ENCODE results near the gene SNTB2.

Gene SNTB2

DNA sequence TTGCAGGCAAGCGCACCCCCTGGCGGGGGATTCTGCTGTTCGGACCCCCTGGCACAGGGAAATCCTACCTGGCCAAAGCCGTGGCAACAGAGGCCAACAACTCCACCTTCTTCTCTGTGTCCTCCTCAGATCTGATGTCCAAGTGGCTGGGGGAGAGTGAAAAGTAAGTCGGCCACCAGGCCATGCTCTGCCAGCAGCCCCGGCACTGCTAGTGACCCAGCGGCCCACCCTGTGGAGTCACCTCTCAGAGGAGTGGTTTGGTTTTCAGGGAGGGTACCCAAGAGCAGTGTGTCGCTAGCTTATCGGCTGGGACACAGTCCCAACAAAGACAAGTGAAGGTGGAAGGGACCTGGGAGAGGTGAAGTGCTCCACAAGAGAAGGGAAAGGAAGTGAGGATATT is 132.4 kb downstream of the SNTB2 start:
- DNase-seq (ENCODE audit: low spot score): no peak

DNA sequence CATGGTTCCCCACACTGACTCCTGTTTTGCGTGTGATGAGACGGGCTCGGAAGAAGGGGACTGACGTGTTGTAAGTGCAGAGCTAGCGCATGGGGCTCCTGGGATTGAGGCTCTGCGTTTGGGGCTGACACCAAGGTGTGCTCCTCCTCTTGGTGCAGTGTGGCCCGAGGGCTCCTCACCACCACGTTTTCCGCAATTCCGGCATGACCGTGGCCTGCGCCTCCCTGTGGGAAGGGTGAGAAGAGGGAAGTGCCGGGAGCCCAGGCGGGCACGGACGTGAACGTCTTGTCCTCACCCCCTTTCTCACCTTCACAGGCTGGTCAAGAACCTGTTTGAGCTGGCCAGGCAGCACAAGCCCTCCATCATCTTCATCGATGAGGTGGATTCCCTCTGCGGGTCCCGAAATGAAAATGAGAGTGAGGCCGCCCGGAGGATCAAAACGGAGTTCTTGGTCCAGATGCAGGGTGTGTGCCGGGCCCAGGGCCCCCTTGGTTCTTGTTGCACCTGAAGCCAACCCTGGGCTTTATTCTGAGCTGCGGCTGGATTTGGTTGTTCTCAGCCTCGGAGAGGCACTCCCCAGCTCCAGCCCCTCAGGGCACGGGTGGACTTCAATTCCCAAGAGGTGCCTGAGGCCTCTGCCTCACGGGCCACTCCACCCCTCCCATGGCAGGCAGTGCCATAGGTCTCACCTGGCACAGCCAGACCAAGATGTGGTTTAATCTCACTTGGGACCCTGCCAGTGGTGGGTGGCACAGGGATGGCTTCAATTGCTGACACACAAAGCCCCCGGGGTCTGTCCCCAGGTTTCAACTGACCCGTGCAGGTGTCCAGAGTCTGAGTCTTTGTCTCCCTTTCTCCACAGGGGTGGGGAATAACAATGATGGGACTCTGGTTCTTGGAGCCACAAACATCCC is 133.1 kb downstream of the SNTB2 start:
- no peak for DNase-seq (ENCODE audit: low spot score)

DNA sequence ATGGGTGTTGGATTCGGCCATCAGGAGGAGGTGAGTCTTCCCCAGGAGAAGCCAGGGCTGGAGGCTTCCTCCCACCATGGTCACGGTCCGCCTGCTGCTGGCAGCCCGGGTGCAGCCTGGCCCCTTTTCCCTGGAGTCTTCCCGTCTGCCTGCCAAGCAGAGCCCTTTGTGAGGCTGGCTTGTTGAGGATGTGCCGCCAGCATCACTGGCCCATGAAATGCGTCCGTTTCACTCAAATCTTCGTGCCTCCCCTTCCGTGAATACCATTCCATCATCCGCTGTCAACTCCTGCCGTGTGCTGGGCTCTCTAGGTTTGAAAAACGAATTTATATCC is 133.7 kb downstream of the SNTB2 start:
- DNase-seq (ENCODE audit: low spot score): no peak

DNA sequence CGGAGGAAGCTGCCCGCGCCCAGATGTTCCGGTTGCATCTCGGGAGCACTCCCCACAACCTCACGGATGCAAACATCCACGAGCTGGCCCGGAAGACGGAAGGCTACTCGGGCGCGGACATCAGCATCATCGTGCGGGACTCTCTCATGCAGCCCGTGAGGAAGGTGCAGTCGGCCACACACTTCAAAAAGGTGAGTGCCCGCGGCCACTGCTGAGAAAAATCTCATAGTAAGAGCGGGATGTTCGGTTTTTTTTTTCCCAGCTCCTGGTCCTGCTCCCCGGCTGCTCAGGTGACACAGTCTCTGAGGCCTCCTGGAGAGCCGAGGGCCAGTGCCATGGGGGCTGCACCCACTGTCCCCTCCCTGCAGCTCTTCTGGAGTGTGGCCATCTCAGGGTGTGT is 134.1 kb downstream of the SNTB2 start:
- no peak for DNase-seq (ENCODE audit: low spot score)

GRCh38 chr16:69322343-69322742 is 135.4 kb downstream of the SNTB2 start:
- DNase-seq (ENCODE audit: low spot score): no peak

- DNase-seq (ENCODE audit: low spot score): no peak
Observed at GRCh38 chr16:69323415-69323814, 136.5 kb downstream of the SNTB2 start.

GRCh38 chr16:69324013-69324531 is 137.1 kb downstream of the SNTB2 start:
- no peak for DNase-seq (ENCODE audit: low spot score)

DNA sequence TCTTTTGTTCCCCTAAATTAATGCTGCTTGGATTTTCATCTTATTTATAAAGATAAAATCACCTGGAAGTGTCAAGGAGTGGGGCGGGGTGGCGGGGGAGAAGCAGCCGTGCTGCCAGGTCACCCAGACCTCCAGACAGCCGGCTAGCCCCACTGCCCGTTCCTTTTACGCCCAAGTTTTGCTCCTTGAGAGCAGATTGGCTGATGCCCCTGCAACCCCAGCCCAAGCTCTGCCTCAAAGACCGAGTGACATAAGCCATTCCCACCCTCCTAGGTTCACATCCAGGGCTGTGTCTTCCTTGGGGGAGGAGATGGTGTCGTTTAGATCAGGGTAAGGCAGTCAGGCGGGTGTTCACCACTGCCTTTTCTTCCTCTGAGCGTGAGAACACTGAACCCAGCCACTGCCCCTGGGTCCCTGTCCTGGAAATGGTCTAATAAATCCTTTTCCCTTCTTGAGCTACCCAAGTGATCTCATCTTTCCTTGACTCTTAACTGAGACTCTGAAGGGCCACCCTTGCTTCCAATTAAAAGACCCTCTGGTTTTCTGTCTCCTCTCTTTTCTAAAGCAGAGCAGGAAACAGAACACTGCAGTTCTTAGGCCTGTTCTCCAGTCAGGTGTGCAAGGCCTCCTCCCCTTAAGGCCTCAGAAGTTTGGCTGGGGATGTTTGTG is 137.8 kb downstream of the SNTB2 start:
- no peak for DNase-seq (ENCODE audit: low spot score)

DNA sequence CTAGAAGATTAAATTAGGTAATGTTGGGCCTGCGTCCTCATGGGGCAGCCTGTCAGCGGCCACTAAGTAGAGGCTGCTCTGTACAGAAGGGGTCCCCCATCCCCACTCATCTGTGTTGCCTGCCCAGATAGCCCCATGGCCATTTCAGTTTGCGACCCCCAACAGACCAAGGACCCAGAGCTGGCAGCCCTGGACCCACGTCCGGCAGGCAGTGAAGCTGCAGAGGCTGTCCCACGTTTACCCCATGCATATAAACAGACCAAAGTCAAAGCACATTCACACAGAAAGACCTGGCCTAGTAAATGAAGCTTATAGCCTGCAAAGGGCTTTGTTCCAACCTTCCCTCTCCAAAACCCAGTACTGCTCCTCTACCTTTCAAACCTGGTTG is 138.8 kb downstream of the SNTB2 start:
- no peak for DNase-seq (ENCODE audit: low spot score)

- DNase-seq (ENCODE audit: low spot score): no peak
Observed at GRCh38 chr16:69326172-69326873, 139.4 kb downstream of the SNTB2 start.

DNA sequence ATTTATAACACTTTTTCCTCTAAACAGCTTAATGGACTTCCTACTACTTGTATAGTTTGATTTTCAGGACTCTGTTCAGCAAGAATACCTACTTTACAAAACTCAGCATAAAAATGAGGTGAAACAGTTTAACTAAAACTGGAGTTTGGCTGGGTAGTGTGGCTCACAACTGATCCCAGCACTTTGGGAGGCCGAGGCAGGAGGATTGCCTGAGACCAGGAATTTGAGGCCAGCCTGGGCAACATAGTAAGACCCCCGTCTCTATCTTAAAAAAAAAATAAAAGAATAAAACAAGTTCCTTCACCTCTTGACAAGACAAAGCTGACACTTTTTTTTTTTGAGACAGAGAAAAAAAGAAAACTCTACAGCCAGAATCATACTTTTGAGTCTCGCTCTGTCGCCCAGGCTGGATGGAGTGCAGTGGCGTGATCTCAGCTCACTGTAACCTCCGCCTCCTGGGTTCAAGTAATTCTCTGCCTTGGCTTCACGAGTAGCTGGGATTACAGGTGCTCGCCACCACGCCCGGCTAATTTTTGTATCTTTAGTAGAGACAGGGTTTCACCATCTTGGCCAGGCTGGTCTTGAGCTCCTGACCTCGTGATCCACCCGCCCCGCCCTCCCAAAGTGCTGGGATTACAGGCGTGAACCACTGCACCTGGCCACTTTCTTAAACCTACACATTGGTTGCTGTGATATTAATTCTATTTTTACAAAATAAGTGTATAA is 140.8 kb downstream of the SNTB2 start:
- no peak for DNase-seq (ENCODE audit: low spot score)

DNA sequence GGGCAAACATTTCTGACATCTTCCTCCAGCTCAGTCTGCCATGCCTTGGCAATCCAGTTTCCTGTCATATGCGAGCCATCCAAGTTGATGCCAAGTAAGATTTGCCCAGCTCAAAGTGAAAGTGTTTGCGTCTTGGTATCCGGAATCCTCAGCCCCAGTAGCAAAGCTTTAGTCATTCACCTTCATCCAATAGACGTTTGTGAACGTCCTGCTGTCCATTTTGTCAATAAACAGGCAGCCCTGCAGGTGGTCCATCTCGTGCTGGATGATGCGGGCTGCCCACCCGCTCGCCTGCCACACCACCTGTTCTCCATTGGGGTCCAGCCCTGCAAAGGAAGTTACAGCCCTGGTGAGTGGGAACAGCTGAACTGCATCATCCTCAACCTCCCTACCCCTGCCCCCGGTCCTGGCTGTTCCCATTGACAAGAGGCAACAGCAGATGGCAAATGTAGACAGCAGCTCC is 141.9 kb downstream of the SNTB2 start:
- peak; percentile 74 for DNase-seq (ENCODE audit: low spot score)

DNA sequence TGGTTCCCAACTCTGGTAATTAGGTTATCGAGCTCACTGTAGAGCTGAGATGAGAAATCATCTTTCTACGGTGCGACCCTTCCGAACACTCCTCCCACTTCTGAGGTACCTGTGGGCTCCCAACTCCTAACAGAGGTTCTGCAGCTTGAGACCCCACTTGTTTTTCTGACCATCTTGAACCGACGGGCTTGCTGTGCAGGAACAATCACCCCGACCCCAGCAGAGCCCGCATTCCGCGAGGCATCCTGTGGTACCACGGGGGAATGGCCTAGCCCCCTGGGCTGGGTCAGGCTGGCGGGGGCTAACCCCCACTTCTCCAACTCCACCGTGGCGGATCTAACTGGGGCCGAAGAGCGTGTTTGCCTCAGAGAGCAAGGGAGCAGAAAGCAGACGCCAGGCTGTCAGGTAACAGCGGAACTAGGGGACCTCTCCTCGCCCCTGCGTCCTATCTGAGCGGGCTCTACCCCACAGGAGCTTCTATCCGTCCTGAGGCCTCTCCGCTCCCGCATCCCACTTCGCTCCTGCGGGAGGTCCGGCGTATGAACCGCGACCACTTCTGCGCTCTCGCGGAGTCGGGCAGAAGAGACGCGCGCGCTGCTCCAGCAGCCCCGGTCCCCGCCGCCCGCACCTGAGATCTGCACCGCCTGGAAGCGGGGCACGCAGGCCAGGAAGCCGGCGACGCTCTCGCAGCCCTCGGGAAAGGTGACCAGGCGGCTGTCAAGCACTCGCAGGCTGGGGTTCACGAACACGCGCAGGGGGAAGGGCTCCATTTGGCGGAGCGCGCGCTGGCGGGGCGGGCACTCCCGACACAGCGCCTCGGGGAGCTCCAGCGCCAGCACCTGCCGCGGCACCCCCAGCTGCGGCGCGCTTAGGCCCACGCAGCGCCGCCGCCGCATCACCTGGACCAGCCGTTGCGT is 142.7 kb downstream of the SNTB2 start:
- DNase-seq (ENCODE audit: low spot score): peak; percentile 47

GRCh38 chr16:69330286-69331109 is 143.5 kb downstream of the SNTB2 start, which contains the start of gene PDF:
Gene PDF, minus strand, starts transcription at chr16:69330588. Its CDS starts 18 bp downstream, at chr16:69330570.
- DNase-seq (ENCODE audit: low spot score): peak; percentile 96

DNA sequence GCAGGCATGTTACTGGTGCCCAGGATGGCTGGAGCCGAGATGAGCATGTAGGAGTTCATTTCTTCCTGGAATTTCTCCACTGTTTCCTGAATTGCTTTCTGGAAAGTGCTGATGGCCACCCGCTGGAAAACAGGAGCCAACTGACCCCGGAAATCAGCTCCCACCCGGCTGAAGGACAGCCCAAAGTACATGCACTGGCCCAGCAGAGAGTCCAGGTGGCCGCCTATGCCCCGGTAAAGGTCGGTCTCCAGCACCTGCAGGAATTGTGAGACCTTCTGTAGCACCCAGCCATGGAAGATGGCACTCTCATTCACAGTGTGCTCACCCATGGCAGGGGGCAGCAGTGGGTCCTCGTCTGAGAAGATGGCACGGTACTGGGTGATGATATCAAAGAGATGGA is 147.7 kb downstream of the SNTB2 start:
- DNase-seq (ENCODE audit: low spot score): no peak

DNA sequence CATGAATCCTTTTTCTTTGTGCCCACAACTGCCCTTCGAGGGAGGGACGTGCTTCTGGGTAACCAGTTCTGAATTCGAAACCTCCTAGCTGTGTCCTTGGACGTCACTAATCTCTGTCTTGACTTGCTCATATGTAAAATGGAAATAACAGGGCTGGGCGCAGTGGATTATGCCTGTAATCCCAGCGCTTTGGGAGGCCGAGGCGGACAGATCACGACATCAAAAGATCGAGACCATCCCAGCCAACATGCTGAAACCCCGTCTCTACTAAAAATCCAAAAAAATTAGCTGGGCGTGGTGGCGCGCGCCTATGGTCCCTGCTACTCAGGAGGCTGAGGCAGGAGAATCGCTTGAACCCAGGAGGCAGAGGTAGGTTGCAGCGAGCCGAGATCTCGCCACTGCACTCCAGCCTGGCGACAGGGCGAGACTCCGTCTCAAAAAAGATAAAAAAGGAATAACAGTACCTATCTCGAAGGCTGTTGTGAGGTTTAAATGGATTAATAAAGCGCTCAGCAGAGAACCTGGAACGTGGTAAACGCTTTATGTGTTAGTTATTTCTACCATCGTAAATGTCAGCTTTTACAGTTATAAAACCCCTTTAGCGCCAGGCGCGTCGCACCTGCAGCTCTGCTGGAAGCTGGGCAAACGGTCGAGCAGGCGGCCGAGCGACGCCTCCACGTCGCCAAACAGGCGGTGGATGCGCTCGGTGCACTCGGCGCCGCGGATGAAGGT is 151.8 kb downstream of the SNTB2 start:
- DNase-seq (ENCODE audit: low spot score): no peak

- peak; percentile 96 for DNase-seq (ENCODE audit: low spot score)
Observed at GRCh38 chr16:69339289-69340094, 152.5 kb downstream of the SNTB2 start, which contains the start of the genes COG8 and NIP7. Gene COG8, minus strand, starts transcription at chr16:69339564. Its CDS starts 12 bp downstream, at chr16:69339552. Gene NIP7, plus strand, starts transcription at chr16:69339772. Its CDS starts 58 bp downstream, at chr16:69339830.

DNA sequence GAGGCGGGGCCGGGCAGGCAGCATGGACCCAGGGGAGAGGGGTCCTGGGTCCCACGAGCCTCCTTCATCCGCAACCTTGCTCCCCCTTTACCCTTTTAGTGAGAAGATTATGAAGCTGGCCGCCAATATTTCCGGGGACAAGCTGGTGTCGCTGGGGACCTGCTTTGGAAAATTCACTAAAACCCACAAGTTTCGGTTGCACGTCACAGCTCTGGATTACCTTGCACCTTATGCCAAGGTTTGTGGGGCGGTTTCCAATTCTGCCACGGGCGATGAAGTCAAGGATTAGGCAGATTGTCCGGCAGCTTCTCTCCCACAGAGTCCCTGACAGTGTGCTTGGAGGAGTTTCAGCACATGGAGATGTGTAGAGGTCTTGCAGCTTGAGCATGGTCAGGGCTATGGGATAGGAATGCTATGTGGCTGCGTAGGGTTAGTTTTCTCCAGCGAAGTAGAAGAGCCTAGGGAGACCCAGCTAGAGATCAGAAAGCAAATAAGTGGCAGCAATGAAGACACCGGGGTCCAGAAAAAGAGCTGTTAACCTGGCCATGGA is 153.2 kb downstream of the SNTB2 start:
- DNase-seq (ENCODE audit: low spot score): peak; percentile 45

Data from AG08396 (cell line).